HG02759 (cell line): Measurements from ENCODE around the gene SETD2.
"Not testable (repeated sequence)": the region's sequence is repeated elsewhere in the genome, so short reads cannot be mapped to it uniquely, and the experiment has no call there.

ENCODE experiments used
- ATAC-seq: cut with Tn5 transposase; IDR thresholded peaks from one replicate; pipeline ENCODE4 v1.9.1; 2021; ENCODE audit warnings: mild to moderate bottlenecking, moderate library complexity; ENCODE audit not compliant: unreplicated experiment

The SETD2 gene

DNA sequence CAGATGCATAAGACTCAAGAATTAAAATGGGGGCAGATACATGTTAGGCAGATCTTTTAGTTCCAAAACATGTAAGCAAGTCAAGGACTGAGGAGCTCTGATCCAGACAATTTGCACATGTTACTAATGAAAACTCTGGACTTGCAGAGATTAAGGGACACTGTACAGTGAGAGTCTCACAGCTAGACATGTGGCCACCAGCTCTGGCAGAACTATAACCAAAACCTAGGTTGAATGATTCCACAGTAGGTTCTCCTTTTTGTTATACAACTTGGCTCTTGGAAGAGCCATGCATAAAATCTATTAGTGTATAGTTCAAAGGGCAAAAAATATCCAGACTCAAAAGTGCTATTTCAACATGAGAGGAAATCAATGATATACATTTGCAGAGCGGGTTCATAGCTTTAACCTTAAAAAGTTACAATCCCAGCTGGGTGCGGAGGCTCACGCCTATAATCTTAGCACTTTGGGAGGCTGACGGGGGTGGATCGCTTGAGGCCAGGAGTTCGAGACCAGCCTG lies 61.8 kb downstream of the SETD2 start:
- no peak for ATAC-seq

DNA sequence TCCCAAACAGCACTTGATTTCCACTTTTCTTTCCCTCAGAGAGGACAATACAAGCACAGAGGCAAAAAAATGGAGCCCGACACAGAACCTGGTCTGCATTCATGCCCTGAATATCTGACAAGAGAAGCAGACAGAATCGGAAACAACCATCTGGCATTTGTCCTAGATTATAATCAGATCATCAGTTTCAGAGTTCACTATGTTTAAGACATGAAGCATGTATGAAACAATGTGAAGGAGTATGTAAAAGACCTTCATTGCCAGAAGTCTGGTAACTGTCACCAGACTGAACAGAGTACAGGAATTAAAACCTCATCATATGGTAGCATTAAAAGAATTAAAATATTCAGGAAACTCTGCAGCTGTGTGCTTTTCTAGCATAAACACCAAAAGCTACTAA lies 65.0 kb downstream of the SETD2 start:
- no peak for ATAC-seq

DNA sequence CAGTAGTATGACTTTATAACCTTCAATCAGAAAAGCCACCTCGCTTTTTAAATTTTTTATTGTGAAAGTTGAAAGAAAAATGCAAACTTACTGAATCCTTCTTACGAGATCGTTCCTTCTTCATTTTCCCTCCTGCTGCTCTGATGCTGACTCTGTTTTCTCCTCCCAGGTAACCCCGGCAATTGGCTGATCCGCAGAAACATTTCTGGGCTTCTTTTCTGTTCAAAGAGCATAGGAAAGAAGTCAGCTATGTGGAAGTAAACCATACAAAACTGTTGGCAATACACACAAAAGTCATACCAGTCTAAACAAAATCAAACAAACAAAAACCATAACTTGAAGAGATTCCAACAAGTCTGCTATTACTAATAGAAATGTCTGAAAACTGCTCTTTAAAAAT lies 66.0 kb downstream of the SETD2 start:
- no peak for ATAC-seq

DNA sequence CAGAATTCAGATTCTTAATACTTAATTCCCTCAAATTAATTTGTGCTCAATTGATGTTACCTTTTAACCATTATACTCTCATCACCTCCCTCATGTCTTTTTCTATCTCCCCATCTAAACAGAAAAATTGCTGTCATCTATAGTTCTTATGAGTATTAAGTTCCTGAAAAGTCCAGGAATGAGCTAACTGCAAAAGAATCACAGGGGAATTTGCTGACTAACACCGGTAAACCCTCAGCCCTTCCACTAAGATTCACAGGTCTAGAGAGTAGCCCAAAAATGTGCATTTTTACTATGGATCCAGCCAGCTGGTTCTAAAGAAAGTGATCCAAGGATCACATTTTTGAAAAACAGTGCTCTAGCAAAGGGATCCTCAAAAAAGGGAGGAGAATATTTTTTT lies 67.0 kb downstream of the SETD2 start:
- no peak for ATAC-seq

DNA sequence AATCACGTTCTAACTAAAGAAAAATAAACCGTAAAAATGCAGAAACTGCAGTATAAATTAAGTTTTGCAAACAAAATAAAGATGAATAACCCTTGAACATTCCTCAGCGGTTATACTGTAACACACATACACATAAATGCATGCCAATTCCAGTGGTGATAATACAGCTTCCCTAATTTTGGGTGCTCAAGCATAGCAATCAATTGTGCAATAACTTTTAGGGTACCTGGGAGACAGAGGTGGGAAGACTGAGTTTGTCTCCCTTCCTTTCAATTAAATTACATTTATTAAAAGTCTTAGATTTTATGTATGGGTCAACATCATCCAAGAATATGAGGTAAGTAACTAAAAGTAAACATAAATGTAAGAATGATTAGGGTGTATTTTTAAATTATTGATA lies 71.8 kb downstream of the SETD2 start:
- ATAC-seq, result no peak

DNA sequence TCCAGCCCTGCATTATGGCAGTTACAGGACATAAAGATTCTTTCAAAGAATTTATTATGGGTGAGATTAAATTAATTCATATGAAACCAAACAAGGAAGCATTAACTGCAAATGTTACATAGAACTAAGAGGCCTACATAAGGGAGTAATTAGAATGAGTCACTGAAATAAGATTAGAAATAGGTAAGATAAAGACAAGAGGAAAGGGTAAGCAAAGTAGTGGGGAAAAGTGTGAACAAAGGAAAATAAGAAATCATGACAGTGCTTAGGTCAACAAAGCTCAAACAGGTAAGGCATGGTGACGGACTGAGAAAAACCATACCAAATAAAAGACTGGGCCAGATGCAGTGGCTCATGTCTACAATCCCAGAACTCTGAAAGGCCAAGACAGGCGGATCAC lies 74.3 kb downstream of the SETD2 start:
- ATAC-seq, result no peak

DNA sequence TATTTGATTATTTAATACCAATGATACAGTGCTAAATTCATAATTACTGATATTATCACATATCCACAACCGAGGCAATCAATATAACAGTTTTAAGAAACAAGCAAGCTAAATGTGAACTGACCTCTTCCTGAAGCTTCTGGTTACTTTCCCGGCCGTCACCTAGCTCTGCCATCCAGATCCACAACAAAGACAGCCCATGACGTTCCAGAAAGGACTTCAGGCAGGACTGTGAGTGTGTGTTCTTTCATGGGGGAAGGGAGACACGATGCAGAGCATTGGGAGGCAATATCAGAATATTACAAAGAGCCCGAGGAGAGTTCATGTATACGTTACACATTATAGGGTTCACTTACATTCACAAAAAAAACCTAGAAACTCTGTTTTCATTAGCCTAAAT lies 77.8 kb downstream of the SETD2 start:
- no peak for ATAC-seq

DNA sequence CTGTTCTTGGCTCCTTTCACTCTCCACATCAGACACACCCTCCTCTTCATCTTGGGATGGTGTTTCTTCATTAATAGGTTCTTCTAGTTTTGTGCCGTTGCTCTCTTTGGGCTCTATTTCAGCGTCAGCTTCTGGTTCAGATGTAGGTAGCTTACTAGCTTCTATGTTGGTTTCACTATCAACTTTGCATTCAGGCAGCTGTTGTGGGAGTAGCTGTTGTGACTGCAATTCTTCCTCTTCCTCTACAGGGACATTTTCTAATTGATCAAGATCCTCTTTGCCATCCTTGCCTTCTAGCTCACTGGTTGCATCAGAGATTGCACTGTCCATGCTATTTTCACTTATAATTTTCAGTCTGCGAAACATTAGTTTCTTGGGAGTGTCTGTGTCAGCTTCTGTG lies 80.1 kb downstream of the SETD2 start:
- ATAC-seq, result no peak

DNA sequence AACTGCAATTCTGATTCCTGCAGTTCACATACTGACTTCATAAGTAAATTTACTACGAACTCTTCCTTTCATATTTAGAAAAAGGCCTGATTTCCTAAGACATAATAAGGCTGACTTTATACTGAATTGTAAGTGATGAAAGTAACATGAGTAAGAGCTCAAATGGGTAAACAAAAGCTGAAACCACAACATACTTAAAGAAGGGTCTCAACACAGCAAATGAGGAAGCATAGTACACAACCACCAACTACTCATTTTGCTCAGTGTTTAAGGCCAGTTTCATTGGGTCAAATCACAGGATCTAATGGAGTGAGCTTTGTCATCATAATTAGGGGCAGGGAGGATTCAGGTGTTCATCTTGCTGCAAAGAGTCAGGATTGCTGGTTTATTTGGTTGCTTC lies 81.4 kb downstream of the SETD2 start:
- ATAC-seq, result peak; percentile 45

DNA sequence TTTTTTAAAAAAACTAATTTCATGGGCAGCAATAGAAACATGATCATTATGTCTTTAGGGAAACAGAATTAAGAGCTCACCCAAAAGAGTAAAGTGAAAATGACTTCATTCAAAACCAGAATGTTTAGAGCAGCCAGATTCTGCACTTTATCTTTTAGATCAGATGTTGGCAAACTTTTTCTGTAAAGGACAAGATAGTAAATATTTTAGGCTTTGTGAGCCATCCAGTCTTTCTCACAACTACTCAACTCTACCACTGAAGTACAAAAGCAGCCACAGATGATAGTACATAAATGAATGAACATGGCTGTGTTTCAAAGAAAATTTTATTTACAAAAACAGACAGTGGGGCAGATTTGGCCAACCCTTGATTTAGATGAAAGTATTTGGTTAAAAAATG lies 84.5 kb downstream of the SETD2 start:
- no peak for ATAC-seq

DNA sequence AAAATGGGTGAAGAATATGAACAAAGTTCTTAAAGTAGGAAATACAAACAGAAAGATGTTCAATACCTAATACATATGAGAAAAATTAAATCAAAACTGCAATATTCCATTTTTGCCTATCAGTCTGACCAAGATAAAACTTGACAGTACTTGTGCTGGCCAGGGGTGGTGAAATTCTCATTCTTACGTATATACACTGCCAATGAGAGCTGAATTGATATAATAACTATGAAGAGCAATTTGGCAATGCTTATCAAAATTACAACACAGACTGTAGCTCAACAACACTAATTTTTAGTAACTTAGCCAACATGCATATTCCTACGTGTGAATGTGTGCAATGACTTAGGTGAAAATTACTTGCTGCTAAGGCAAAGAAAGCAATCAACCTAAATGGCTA lies 90.2 kb downstream of the SETD2 start:
- no peak for ATAC-seq

DNA sequence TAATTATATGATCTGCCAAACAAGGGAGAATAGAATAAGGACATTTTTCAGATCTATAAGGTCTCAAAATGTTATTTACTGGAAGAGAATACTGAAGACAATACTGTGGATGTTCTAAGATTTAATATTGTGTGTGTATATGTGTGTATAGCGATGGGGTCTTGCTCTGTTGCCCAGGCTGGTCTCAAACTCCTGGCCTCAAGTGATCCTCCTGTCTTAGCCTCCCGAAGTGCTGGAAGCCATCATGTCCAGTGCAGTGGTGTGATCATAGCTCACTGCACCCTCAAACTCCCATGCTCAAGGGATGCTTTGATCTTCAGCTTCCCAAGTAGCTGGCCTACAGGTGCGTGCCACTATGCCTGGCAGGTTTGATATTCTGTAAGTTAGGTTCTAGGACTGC lies 93.1 kb downstream of the SETD2 start:
- ATAC-seq, result no peak

DNA sequence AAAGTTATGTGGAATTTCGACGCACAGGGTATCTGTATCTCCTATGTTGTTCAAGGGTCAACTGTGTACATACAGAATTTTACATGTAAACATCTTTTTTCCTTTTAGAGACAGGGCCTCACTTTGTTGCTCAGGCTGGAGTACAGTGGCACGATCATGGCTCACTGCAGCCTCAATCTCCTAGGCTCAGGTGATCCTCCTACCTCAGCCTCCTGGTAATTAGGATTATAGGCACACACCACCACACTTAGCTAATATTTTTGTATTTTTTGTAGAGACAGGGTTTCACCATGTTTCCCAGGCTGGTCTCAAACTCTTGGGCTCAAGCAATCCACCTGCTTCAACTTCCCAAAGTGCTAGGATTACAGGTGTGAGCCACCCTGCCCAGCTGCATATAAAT lies 97.7 kb downstream of the SETD2 start:
- not testable (repeated sequence) for ATAC-seq

DNA sequence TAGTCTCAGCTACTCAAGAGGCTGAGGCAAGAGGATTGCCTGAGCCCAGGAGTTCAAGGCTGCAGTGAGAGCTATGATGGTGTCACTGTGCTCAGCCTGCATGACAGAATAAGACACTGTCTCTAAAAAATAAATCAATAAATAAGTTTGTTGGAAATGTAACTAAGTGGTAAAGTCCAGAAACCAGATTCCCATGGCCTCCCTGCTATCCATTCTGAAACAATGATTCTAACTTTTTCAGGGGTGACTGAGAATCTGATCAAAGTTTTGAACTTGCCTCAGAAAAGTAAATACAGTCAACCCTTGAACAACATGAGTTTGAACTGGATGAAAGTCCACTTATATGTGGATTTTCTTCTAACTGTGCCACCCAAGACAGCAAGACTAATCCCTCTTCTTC lies 98.2 kb downstream of the SETD2 start:
- no peak for ATAC-seq

DNA sequence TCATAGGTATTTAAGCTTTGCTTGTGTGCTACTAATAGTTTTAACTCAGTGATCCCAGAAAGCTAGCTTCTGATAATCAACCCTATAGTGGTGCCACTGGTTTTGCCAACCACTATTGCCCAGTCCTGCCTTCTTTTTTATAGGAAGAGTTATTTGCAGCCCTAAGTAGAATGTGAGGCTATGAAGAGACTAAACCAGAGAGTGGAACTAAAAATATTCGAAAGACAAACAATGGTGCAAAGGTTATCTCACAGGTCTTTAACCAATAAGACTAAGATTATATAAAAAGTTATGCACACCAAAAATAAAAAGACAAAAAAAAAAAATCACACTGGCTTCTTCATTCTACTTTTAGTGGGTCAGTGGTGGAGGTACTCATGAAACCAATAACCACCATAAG lies 98.9 kb downstream of the SETD2 start:
- no peak for ATAC-seq

DNA sequence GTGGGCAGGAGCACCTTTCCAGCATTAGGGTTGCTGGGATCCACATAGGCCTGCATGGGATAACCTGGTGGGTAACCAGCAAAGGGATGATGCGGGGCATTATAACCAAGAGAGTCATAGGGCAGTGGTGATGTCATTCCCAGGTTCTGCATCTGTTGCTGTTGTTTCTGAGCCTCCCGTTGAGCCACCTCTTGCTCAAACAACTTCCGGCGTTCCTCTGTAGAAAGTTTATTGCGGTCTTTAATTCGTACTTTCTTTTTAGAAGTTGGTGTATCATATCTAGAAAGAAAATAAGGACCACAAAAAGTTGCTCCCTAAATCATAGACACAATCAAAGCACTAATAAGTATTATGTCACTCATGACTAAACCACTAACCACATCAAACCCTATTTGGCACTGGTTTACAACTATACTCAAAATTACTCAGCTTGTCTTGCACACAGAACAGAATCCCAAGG lies 106.7 kb downstream of the SETD2 start:
- ATAC-seq, result no peak

DNA sequence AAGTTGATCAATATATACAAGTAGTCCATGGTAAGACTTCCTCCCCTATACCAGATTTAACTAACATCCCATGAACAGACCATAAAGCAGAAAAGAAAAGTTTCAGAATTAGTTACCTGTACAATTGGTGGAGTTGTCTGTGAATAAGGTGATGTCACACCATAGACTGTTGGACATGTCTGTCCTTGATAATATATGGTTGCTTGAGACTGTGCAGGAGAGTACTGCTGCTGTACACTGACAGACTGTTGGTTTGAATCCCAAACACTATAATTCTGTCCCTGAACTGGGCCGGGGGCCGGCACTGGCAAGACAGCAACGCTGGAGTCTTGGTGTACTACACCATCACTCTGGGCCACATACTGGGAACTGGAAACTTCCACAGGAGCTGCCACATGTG lies 107.2 kb downstream of the SETD2 start:
- ATAC-seq, result no peak

DNA sequence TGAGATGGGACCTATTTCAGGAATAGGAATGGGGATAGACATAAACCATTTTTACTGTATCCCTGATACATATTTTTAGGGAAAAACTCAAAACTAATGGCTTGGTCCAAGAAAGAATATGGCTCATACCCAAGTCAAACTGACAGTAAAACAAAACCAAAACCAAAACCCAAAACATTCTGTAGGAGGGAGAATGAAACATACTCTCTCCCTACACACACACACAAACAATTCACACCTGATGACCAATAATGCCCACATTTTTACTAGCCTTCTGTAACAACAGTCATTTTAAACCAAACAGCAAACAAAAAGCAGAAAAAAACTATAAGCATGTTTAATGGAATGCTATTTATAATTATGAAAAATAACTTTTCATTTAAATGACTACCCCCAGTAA lies 109.5 kb downstream of the SETD2 start:
- ATAC-seq, result no peak

DNA sequence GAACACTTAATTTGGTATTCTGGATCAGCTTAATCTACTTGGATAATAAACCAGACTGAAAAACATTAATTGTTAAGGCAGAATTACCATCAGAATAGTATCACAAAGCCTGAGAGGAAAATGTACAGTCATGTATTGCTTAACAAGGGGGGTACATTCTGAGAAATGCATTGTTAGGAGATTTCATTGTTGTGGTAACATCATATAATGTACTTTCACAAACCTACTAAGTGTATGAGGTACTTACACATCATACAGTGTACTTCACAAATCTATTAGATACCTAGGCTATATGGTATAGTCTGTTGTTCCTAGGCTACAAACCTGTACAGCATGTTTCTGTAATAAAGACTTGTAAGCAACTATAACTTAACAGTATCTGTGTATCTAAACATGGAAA lies 116.2 kb downstream of the SETD2 start:
- no peak for ATAC-seq

DNA sequence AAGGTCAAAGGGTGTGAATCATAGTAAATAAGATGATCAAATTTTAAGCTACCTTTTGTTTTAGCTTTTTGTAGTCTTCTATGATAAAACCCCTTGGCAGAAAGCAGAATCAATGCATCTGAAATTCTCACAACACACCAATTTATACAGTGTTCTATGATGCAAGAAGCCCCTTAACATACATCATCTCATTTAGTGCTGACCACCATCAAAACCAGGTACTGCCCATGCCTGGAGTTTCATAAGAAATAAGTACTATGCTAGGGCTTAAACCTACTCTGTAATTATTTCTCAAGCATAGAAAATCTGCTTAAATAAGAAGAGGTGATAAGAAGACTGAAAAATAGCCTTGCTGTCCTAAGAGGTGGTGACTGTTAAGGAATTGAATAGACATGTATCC lies 116.8 kb downstream of the SETD2 start:
- ATAC-seq, result no peak

DNA sequence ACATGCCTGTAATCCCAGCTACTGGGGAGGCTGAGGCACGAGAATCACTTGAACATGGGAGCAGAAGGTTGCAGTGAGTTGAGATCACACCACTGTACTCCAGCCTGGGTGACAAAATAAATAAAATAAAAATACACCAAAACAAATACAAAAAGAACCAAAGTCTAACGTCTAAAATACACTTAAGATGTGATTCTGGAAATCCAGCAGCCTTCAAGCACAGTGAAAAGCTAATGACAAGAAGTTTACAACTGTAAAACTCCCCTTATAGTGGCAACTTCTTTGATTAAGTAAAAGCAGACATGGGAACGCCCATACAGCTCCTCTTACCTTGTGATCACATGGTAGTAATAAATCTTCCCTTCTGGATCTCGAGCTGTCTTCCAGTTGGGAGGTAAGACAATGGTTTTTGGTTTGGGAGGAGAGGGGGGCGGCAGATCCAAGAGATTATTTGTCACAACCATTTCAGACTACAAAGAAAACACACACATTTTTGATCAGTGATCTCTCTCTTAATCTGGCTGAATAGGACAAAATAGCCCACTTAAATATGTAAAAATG lies 121.6 kb downstream of the SETD2 start:
- no peak for ATAC-seq

DNA sequence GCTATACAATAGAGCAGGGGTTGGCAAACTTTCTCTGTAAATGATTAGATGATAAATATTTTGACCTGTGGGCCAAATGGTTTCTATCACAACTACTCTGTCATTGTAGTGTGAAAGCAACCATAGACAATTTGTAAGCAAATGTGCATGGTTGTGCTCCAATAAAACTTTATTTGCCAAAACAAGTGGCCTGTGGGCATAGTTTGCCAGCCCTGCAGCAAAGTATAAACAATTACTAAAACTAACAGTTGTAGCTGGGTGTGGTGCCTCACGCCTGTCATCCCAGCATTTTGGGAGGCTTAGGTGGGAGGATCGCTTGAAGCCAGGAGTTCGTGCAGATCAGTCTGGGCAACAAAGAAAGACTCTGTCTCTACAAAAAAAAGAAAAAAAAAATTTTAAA lies 122.8 kb downstream of the SETD2 start:
- no peak for ATAC-seq

DNA sequence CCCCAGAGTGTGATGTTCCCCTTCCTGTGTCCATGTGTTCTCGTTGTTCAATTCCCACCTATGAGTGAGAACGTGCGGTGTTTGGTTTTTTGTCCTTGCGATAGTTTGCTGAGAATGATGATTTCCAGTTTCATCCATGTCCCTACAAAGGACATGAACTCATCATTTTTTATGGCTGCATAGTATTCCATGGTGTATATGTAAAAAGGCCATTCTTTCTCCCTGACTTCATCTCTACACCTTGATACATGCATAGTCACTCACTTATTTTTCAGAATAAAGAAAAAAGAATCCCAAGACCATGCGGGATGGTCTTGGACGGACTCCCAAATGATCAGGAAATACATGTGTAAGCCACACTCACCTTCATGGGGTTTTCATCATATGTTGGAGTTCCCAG lies 126.6 kb downstream of the SETD2 start:
- not testable (repeated sequence) for ATAC-seq
